Bronchial smooth muscle cell (primary cell): ENCODE results near the gene CTNNB1. TPM values are rescaled to one million over a fixed set of nuclear protein-coding genes. Genes with fewer than 3 reads are reported as not detected.

ENCODE experiments used
- total RNA-seq: library from RNA; depleted of rRNA; stranded (reverse); fragments of >200 nt; gene quantifications from 2 replicates; pipeline ENCODE4 v1.2.1, GENCODE V29; 2014

CTNNB1 gene
- total RNA-seq = 745 and 815 TPM in 2 replicates

DNA sequence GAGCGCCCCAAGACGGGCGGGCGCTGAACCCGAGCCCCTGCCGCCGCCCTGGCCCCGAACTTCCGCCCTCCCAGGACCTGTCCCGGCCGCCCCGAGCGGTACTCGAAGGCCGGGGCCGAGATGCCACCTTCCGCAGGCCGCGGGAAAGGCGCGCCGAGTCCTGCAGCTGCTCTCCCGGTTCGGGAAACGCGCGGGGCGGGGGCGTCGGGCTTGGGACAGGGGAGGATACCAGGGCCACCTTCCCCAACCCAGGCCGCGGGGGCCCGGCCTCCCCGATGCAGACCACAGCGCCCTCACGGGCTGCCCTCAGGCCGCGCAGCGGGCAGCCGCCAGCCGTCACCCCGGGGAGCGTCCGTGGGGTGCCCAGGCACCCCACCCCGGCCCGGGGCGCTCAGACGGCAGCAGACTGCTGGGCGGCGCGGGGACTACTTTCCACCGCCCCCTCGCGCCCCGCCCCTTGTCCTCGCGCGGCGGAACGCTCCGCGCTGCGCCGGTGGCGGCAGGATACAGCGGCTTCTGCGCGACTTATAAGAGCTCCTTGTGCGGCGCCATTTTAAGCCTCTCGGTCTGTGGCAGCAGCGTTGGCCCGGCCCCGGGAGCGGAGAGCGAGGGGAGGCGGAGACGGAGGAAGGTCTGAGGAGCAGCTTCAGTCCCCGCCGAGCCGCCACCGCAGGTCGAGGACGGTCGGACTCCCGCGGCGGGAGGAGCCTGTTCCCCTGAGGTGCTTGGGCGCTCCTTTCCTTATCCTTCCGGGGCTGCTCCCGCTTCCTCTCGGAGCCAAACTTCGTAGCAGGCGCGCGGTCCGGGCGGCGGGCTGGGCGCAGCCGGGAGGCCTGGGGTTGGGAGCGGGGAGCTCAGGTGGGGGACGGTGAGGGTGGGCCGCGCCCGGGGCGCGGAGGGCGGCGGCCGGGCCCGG lies at the start of gene CTNNB1:
Gene CTNNB1 (plus strand): TSS at position 556 of the 916 bp plus-strand sequence. CDS start 24,564 bp downstream, outside the sequence.

